GM18868 (cell line): ENCODE measurements around the gene LYPD4.

Source experiments
- ATAC-seq: cut with Tn5 transposase; IDR thresholded peaks from one replicate; pipeline ENCODE4 v1.9.1; 2021; ENCODE audit warnings: mild to moderate bottlenecking, moderate library complexity; ENCODE audit not compliant: unreplicated experiment

The LYPD4 gene

DNA sequence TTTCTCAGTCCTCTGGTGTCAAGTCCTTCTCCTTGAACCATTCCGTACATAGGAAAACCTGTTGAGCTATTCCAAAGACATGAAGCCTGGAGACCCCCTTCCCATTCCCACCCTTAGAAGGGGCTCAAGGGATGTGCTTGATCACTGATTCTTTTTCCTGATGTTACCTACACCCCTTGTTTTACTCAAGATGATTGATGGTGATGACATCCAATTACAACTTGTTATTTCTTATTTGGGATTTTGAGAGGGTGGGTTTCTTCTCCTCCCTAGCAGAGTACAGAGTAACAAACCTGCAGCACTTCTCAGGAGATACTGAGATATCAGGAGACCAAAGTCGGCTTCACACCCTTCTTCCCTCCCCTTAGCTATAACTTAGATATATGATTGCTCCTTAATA, 8.9 kb upstream of the LYPD4 start:
- no peak for ATAC-seq

- no peak for ATAC-seq
These were observed 7.0 kb upstream of the LYPD4 start for GRCh38 chr19:41851456-41851855.

DNA sequence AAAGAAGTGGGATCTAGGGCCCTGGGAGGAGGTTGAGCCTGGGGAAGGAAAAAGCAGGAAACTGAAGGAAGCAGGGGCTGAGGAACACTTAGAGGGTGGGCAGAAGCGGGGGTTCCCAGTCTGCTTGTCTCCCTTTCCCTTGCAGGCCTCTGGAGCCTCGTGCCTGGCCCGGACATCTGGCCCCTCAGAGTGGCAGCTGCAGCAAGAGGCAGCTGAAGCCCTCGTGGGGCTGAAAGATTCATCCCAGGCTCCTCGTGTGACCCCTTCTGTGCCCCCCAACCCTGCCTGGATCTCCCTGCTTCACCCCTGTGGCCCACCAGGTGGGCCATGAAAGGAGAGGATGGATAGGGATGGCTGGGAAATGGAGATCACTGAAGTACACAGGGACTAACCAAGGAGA, 5.9 kb upstream of the LYPD4 start:
- ATAC-seq = no peak

DNA sequence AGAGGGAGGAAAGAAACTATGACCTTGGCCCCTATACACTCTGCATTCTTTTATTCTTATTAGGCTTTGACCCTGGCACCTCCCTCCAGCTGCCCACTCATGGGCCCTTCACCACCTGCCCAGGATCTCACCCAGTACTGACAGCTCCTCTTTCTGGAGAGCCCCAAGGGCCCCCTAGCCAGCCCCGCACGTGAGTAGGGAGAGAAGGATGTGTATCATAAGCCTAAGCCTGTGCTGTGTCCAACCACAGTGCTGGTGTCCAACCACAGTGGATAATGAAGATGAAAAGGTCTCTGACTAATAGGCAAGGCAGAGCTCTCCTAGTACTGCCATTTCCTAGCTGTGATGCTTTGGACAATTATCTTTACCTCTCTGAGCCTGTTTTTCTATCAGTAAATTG, 4.6 kb upstream of the LYPD4 start:
- no peak for ATAC-seq

- ATAC-seq = no peak
These were observed 4.2 kb upstream of the LYPD4 start for GRCh38 chr19:41848666-41849065.

- no peak for ATAC-seq
These were observed 3.0 kb upstream of the LYPD4 start for GRCh38 chr19:41847351-41848105.

GRCh38 chr19:41845051-41845590, 638 bp upstream of the LYPD4 start:
- no peak for ATAC-seq

GRCh38 chr19:41845001-41845050, 343 bp upstream of the LYPD4 start, which contains the start of gene DMRTC2:
DMRTC2 (plus strand) TSS chr19:41845042; CDS start chr19:41847429, 2,387 bp downstream.
- ATAC-seq = no peak

- ATAC-seq = no peak
These were observed 1.1 kb downstream of the LYPD4 start for GRCh38 chr19:41843371-41843770.

DNA sequence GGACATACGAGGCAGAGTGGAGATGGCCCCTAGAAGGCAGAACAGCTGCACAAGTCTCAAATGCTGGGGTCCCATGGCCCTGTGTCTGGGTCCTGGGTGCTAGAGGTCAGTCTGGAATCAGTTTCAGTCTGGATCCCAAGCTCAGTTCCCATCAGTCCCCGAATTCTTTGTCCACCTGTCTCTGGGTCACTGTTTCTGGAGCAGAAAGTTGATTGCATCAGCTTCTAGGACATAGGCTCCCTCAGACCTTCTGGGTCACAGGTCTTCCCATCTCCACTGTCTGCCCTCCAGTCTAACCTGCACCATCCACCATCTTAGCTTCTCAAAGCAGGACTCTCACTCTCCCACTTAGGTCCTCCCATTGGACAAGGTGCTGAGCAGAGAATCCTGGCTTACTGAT, 5.3 kb downstream of the LYPD4 start:
- ATAC-seq = no peak

GRCh38 chr19:41837981-41838708, 6.3 kb downstream of the LYPD4 start:
- no peak for ATAC-seq

- no peak for ATAC-seq
These were observed 23.3 kb downstream of the LYPD4 start for GRCh38 chr19:41821003-41821735.

GRCh38 chr19:41816761-41817160, 27.7 kb downstream of the LYPD4 start:
- no peak for ATAC-seq

GRCh38 chr19:41815301-41815700, 29.2 kb downstream of the LYPD4 start:
- no peak for ATAC-seq

- ATAC-seq = no peak
These were observed 30.6 kb downstream of the LYPD4 start for GRCh38 chr19:41813911-41814310.

DNA sequence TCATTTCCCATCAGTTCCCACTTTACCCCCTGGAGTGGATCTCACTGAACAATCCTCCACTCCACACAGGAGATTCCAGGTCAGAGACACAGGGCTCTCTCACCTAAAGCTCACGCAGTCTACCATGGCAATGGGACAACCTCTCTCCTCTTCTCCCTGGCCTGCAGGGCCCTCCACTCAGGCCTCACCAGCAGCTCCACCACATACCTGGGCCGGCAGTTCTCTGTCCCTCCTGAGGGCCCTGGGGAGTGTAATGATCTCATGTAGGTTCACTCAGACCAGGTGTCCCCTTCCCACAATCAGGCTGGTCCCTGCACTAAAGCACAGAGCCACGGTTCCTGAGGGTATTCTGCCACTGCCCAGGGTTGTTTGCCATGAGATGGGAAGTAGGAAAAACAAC, 32.5 kb downstream of the LYPD4 start:
- ATAC-seq = no peak

- no peak for ATAC-seq
These were observed 33.4 kb downstream of the LYPD4 start for GRCh38 chr19:41811036-41811435.

DNA sequence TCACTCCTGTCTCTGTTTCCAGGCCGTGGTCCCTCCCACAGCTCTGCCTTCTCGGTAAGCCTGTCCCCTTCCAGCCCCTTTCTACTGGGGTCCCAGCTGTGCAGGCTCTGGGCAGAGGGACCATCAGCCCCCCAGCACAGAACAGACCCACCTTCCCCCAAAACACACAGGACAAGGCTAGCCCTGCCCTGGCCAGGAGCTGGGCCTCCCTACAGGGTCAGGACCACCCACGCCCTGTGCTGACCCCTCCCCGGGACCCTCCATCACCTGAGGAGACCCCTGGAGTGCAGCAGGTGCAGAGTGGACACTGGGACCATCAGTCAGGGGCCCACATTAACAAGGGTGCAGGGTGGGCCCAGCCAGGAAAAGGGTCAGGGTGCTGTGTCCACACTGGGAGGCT, 34.2 kb downstream of the LYPD4 start:
- ATAC-seq = no peak

DNA sequence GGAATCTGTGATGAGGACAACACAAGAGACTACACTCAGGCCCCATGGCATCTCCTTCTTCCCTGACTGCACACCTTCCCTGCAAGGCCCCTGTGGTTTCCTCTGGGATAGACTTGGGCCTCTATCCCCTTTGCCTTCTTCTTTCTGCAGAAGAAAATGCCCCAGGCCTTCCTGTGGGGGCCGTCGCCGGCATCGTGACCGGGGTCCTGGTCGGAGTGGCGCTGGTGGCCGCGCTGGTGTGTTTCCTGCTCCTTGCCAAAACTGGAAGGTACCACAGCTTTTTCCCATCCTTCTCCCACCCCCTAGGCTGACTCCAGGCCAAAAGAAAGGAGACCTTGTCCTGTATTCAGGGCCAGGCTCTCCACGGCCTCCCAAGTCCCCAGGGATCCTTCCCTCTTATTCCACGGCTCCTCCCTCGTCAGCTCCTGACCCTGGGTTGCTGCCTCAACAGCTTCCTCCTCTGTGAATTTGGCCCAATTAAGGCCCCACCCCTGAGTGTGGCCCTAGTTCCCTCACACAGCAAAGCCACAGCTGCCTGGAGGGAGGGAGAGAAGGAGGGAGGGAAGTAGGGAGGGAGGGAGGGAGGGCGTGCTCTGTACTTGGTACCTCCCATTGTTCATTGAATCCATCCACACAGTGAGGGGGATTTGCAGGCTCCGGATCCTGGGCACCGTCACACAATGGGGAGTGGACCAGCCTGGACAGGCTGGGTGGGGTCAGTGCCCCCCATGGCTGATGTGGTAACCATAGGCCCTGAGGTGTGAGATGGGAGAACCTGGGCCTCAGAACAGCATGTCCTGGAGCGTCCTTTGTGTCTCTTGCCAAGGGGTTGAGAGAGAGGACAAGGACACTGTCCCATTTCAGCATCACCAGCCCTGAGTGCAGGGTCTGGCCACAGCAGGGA, 35.6 kb downstream of the LYPD4 start:
- no peak for ATAC-seq

DNA sequence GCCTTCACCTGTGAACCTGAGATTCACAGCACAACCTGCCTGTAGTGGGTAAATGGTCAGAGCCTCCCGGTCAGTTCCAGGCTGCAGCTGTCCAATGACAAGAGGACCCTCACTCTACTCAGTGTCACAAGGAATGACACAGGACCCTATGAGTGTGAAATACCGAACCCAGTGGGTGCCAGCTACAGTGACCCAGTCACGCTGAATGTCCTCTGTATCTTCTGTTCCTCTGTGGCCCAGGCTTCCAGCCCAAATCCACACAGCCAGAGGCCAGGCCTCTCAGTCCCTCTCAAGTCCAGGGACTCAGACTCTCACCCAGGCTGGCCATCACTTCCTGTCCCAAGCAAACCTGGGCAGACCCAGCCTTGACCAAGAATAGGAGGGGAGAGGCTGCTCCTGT, 37.3 kb downstream of the LYPD4 start:
- no peak for ATAC-seq

DNA sequence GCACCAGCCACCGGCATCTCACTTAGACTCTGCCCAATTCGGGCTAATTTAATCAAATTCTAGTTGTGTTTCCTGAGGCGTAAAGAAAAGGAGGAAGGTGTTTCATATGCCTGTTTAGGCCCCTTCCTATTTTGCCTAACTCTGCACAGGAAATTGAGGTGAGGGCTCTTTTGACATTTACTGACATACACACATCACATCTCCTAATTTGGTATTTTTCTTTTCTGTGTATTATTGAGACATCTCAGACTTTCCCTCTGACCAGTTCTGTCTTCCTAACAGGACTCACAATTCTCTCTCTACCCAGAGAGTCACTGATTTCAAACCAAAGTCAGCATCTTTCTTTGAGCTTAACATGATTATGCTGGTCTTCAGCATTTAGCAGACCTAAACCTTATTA, 40.1 kb downstream of the LYPD4 start:
- ATAC-seq = no peak
